HG03575 (cell line): ENCODE data around the gene FAM149B1.
"Not testable (repeated sequence)": the region's sequence is repeated elsewhere in the genome, so short reads cannot be mapped to it uniquely, and the experiment has no call there.

ENCODE experiments used
- ATAC-seq: cut with Tn5 transposase; IDR thresholded peaks from one replicate; pipeline ENCODE4 v1.9.1; 2021; ENCODE audit not compliant: unreplicated experiment, insufficient number of reproducible peaks, low FRiP score; ENCODE audit errors: extremely low read depth

The FAM149B1 gene

GRCh38 chr10:73167783-73168464 is at the start of gene FAM149B1, which contains the start of gene ECD:
FAM149B1 (plus strand) TSS chr10:73168119; CDS start chr10:73168340, 221 bp downstream.
ECD (minus strand) TSS chr10:73168008; CDS start chr10:73163937, 4,071 bp downstream.
- ATAC-seq = peak; percentile 49

- no peak for ATAC-seq
Measured at GRCh38 chr10:73119457-73119856, 48.5 kb upstream of the FAM149B1 start.

- ATAC-seq = no peak
Measured at GRCh38 chr10:73119952-73120351, 48.0 kb upstream of the FAM149B1 start.

- no peak for ATAC-seq
Measured at GRCh38 chr10:73126343-73126742, 41.6 kb upstream of the FAM149B1 start.

DNA sequence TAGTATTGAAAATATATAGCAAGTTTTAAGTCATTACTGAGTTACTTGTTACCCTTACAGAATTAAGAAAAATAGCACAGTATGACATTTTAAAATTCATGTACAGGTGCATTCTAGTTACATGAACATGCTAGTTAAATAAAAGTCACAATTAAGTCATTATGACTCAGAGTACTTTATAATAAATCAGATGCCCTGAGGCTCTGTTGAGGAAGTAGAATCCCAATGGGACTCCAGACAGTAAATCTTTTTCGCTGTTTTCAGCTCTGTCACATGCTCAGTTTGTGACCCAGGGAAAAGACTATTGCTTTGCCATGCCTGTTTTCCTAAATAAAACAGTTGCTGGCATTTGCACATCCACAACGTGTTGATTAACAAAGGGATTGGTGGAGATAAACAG is 36.6 kb upstream of the FAM149B1 start:
- no peak for ATAC-seq

GRCh38 chr10:73131913-73132686 is 35.8 kb upstream of the FAM149B1 start:
- ATAC-seq = no peak

DNA sequence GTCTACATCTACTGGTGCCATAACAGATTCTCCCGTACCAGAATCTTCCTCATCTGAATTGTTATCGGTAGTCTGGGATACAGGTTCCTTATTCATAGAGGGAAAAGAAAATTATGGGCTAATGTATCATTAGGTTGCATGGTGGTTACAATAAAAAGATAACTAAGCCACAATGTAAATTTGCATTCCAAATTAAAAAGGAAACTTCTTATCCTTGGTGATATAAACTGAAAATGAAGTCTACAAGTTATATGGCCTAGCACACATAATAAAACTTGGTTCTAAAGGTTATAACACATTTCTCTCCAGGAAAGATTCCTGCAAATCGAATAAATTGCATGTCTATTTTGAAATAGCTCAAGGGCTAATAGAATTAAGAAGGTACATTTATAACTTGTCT is 33.2 kb upstream of the FAM149B1 start:
- ATAC-seq = no peak

DNA sequence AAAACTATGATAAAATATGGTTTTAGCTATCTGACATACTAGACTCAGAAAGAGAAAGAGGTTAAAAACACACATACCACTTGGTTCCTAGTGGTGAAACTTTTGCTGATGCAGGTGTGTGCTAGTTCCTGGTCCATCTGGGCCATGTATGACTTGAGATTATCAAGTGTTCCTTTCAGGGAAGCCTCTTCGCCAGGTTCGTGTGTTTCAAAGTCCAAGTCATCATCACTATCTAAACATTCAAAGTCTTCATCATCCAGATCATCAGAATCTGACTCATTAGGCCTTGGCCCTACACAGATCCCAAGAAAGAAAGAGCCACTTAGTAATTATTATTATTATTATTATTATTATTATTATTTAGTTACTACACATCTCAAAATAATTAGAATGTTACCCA is 31.3 kb upstream of the FAM149B1 start:
- ATAC-seq = no peak

DNA sequence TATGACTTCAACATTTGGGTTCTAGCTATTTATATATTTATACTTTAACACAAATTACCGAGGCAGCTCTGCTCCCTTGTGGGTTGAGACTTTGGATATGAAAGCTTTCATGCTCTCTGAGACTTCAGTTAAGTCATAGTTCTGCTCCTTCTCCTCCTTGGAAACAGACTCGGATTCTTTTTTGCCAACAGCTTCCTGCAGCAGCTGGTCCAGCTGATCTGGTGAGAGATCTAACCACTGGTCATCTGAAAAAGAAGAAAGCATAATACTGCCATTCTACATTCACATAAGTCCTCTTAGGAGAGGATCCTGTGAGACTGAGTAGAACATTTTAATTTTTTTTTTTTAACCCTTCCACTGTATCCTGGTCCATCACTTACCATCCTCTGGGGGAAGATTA is 28.7 kb upstream of the FAM149B1 start:
- ATAC-seq = no peak

GRCh38 chr10:73141603-73142002 is 26.3 kb upstream of the FAM149B1 start:
- no peak for ATAC-seq

DNA sequence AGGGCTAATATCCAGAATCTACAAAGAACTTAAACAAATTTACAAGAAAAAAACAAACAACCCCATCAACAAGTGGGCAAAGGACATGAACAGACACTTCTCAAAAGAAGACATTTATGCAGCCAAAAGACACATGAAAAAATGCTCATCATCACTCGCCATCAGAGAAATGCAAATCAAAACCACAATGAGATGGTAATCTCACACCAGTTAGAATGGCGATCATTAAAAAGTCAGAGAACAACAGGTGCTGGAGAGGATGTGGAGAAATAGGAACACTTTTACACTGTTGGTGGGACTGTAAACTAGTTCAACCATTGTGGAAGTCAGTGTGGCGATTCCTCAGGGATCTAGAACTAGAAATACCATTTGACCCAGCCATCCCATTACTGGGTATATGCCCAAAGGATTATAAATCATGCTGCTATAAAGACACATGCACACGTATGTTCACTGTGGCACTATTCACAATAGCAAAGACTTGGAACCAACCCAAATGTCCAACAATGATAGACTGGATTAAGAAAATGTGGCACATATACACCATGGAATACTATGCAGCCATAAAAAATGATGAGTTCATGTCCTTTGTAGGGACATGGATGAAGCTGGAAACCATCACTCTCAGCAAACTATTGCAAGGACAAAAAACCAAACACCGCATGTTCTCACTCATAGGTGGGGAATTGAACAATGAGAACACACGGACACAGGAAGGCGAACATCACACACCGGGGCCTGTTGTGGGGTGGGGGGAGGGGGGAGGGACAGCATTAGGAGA is 17.1 kb upstream of the FAM149B1 start:
- not testable (repeated sequence) for ATAC-seq

DNA sequence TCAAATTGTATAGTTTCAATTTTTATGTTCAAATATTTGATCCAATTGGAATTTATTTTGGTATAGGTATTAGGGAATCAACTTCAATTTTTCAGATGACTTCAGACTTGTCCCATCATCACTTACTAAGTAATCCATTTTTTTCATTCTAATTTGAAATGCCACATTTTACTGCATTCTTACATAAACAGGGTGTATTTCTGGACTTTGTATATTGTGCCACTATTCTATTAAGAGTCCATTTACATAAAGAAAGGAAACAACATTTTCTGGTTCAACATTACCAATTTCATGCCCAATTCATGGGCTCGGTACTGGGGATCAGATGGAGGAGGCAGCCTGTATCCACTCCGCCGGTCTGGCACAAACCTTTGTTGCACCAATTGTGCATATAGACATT is 15.9 kb upstream of the FAM149B1 start:
- no peak for ATAC-seq

GRCh38 chr10:73156054-73156453 is 11.9 kb upstream of the FAM149B1 start:
- ATAC-seq = no peak

DNA sequence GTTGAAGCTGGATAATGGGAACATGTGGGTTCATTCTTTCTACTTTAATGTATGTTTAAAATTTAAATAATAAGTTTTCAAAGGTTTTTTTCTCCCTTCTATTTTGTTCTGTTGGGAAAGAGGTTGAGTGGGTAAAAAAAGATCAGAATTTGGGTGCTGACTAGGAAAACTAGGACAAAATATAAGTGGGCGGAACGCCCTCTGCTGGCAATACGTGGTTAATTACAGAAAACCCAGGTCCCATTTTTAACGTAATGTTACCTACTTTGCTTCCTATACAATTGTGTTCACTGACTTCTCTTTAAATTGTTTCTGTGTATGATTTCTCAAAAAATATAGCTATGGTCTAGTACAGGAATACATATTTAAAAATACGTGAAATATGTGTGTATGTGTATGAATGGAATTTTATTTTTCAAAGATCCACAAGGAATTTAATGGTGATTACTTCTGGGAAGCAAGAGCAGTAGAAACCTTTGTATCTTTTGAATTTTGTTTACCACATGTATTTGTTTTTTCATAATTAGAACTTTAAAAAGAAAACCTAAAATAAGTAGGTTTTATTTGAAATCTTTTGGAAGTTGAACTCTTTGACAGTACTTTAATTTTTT is 8.8 kb upstream of the FAM149B1 start:
- ATAC-seq = no peak

- no peak for ATAC-seq
Measured at GRCh38 chr10:73161079-73161478, 6.8 kb upstream of the FAM149B1 start.

DNA sequence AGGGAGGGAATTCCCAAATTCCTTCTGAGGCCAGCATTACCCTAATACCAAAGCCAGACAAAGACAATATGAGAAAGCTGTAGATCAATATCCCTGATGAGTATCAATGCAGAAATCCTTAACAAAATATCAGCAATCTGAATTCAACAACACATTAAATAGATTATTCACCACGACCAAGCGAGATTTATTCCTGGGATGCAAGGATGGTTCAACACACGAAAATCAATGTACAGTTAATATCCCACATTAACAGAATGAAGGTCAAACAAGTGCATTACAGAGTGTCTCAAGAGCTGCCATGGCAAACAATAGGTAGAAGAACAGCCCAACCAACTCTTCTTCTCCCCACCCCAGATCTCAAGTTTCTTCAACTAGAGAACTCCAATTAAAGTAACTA is 6.3 kb upstream of the FAM149B1 start:
- ATAC-seq = no peak

DNA sequence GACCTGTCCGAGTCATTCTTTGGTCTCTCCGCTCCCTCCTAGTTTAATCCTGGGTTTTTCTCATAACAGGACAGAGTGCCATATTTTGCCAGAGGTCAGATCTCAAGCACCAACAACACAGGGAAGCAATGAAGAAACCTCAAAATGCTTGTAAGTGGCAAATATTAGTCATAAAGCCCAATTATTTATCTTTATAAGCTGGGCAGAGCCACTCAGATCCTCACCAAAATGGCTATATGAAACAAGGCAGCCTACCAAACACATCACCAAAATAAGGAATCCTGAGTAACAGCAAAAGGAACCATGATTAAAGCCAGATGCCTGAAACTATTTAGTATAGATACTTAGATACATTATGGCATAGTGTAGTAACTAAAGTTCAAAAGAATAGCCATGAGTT is 4.8 kb upstream of the FAM149B1 start:
- ATAC-seq = no peak

GRCh38 chr10:73166972-73167371 is 947 bp upstream of the FAM149B1 start:
- no peak for ATAC-seq

- no peak for ATAC-seq
Measured at GRCh38 chr10:73167458-73167782, 499 bp upstream of the FAM149B1 start.

DNA sequence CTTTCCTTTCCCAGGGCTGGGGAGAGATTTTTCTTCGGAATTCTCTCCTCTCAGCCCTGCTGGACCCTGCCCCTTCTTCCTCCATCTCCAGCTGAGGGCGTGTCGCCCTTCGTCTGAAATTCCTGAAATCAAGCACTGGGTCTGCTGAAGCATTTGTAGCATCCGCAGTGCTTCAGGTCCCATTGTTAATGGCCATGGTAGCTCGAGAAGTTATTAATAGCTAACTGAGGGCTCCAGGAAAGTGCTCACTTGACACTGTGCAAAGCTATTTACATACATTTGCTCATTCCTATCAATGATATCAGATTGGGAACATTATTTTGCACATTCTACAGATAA is 515 bp downstream of the FAM149B1 start:
- no peak for ATAC-seq
